ENCODE results near the gene YIPF6.

DNA sequence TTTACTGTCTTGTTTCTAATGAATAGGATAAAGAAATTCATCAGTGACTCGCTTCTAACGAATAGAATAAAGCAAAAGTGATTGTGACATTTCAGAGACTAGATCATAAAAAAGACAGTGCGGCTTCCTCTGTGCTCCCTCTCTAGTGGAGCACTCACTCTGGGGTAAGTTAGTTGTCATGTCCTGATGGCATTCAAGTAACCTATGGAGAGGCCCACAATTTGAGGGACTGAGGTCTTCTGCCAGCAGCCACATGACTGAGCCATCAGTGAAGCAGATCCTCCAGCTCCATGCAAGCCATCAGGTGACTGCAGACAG is 72.4 kb downstream of the YIPF6 start:
- TF ChIP-seq, protein P1, sequence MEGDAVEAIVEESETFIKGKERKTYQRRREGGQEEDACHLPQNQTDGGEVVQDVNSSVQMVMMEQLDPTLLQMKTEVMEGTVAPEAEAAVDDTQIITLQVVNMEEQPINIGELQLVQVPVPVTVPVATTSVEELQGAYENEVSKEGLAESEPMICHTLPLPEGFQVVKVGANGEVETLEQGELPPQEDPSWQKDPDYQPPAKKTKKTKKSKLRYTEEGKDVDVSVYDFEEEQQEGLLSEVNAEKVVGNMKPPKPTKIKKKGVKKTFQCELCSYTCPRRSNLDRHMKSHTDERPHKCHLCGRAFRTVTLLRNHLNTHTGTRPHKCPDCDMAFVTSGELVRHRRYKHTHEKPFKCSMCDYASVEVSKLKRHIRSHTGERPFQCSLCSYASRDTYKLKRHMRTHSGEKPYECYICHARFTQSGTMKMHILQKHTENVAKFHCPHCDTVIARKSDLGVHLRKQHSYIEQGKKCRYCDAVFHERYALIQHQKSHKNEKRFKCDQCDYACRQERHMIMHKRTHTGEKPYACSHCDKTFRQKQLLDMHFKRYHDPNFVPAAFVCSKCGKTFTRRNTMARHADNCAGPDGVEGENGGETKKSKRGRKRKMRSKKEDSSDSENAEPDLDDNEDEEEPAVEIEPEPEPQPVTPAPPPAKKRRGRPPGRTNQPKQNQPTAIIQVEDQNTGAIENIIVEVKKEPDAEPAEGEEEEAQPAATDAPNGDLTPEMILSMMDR (IDR thresholded peaks at IDR 0.05 in 8 of 11, conservative IDR thresholded peaks at IDR 0.05 in 3 of 11), result no peak
- no peak for TF ChIP-seq POLR2AphosphoS5 (IDR thresholded peaks at IDR 0.05)
